H9 (cell line): ENCODE results near the gene ANGEL2. TPM values are rescaled to one million over a fixed set of nuclear protein-coding genes. Genes with fewer than 3 reads are reported as not detected.

Experiments used
- DNase-seq: peaks from one replicate; pipeline ENCODE4 v3.0.0-alpha.2; 2017
- H2AFZ ChIP-seq: one replicate; pipeline ENCODE4 v1.6.1; 2013; ENCODE audit warnings: mild to moderate bottlenecking, low read length, control low read depth, moderate library complexity
- H2AK5ac ChIP-seq: 2 replicates; pipeline ENCODE4 v1.6.1; 2013; ENCODE audit warnings: low read length, control low read depth, mixed read lengths; ENCODE audit not compliant: insufficient read length
- H2BK120ac ChIP-seq: one replicate; pipeline ENCODE4 v1.6.1; 2013; ENCODE audit warnings: low read depth, mild to moderate bottlenecking, low read length, control low read depth, inconsistent platforms; ENCODE audit not compliant: poor library complexity, severe bottlenecking
- H2BK12ac ChIP-seq: 2 replicates; pipeline ENCODE4 v1.6.1; 2013; ENCODE audit warnings: low read length, control low read depth, mixed read lengths, low read depth; ENCODE audit not compliant: insufficient read length
- H2BK15ac ChIP-seq: 2 replicates; pipeline ENCODE4 v1.6.1; 2013; ENCODE audit warnings: low read depth, low read length, control low read depth
- H2BK20ac ChIP-seq: one replicate; pipeline ENCODE4 v1.6.1; 2013; ENCODE audit warnings: low read depth, mild to moderate bottlenecking, low read length, control low read depth, inconsistent platforms; ENCODE audit not compliant: poor library complexity, severe bottlenecking
- H2BK5ac ChIP-seq: 2 replicates; pipeline ENCODE4 v1.6.1; 2013; ENCODE audit warnings: low read length, control low read depth, mixed read lengths; ENCODE audit not compliant: insufficient read length
- H3K14ac ChIP-seq: 2 replicates; pipeline ENCODE4 v1.6.1; 2013; ENCODE audit warnings: low read length, control low read depth; ENCODE audit not compliant: insufficient read depth
- H3K18ac ChIP-seq: 2 replicates; pipeline ENCODE4 v1.6.1; 2013; ENCODE audit warnings: low read depth, mild to moderate bottlenecking, mixed read lengths, low read length, control low read depth; ENCODE audit not compliant: insufficient read length
- H3K23ac ChIP-seq: 2 replicates; pipeline ENCODE4 v1.6.1; 2013; ENCODE audit warnings: low read length, control low read depth, mixed read lengths, low read depth; ENCODE audit not compliant: insufficient read length
- H3K23me2 ChIP-seq: 2 replicates; pipeline ENCODE4 v1.6.1; 2013; ENCODE audit warnings: low read depth, mild to moderate bottlenecking, mixed read lengths, low read length, control low read depth; ENCODE audit not compliant: insufficient read length, poor library complexity, severe bottlenecking
- H3K27ac ChIP-seq: 2 replicates; pipeline ENCODE4 v1.5.1; 2013; ENCODE audit warnings: low read length, control low read depth, mixed read lengths, low read depth; ENCODE audit not compliant: insufficient read length
- H3K27me3 ChIP-seq: 2 replicates; pipeline ENCODE4 v1.6.1; 2013; ENCODE audit warnings: low read length, control low read depth, inconsistent platforms; ENCODE audit not compliant: insufficient read depth
- H3K4ac ChIP-seq: 2 replicates; pipeline ENCODE4 v1.6.1; 2013; ENCODE audit warnings: low read depth, mild to moderate bottlenecking, control low read depth, inconsistent platforms, low read length, moderate library complexity
- H3K4me1 ChIP-seq: 2 replicates; pipeline ENCODE4 v1.6.1; 2013; ENCODE audit warnings: low read length, control low read depth, inconsistent platforms; ENCODE audit not compliant: insufficient read depth
- H3K4me2 ChIP-seq: 2 replicates; pipeline ENCODE4 v1.6.1; 2013; ENCODE audit warnings: low read length, control low read depth, mixed read lengths; ENCODE audit not compliant: insufficient read length, insufficient read depth
- H3K56ac ChIP-seq: 2 replicates; pipeline ENCODE4 v1.6.1; 2013; ENCODE audit warnings: low read depth, mild to moderate bottlenecking, mixed read lengths, low read length, control low read depth; ENCODE audit not compliant: insufficient read length
- H3K79me1 ChIP-seq: 2 replicates; pipeline ENCODE4 v1.6.1; 2013; ENCODE audit warnings: low read depth, mild to moderate bottlenecking, moderate library complexity, low read length, control low read depth, inconsistent platforms; ENCODE audit not compliant: insufficient read depth, poor library complexity, severe bottlenecking
- H3K79me2 ChIP-seq: 2 replicates; pipeline ENCODE4 v1.6.1; 2013; ENCODE audit warnings: low read length, control low read depth, inconsistent platforms; ENCODE audit not compliant: insufficient read depth
- H3K9ac ChIP-seq: 2 replicates; pipeline ENCODE4 v1.6.1; 2013; ENCODE audit warnings: low read length, control low read depth, mixed read lengths; ENCODE audit not compliant: insufficient read length; ENCODE audit errors: extremely low read depth
- H3K9me3 ChIP-seq: one replicate; pipeline ENCODE4 v1.6.1; 2013; ENCODE audit warnings: low read depth, low read length, inconsistent platforms; ENCODE audit not compliant: control insufficient read depth
- H3T11ph ChIP-seq: one replicate; pipeline ENCODE4 v1.6.1; 2013; ENCODE audit warnings: mild to moderate bottlenecking, low read length, control low read depth, inconsistent platforms
- H4K20me1 ChIP-seq: one replicate; pipeline ENCODE4 v1.6.1; 2013; ENCODE audit not compliant: control insufficient read depth, insufficient read length, insufficient read depth
- H4K5ac ChIP-seq: 2 replicates; pipeline ENCODE4 v1.6.1; 2013; ENCODE audit warnings: low read depth, mild to moderate bottlenecking, mixed read lengths, low read length, control low read depth; ENCODE audit not compliant: insufficient read length
- H4K8ac ChIP-seq: replicated peaks from 2 replicates; pipeline ENCODE4 v1.6.1; 2013; ENCODE audit warnings: low read length, control low read depth, mixed read lengths, low read depth; ENCODE audit not compliant: insufficient read length
- H4K91ac ChIP-seq: 2 replicates; pipeline ENCODE4 v1.6.1; 2013; ENCODE audit warnings: low read depth, mild to moderate bottlenecking, moderate library complexity, mixed read lengths, low read length, control low read depth; ENCODE audit not compliant: insufficient read length
- H3K27ac Mint-ChIP-seq, 3 experiments: 2 replicates in 2 of 3; 3 replicates in 1 of 3; pipeline ENCODE4 v1.8.0; 2020 to 2021; ENCODE audit warnings: mixed read lengths in 3 of 3, mild to moderate bottlenecking in 1 of 3, moderate library complexity in 1 of 3
- H3K27me3 Mint-ChIP-seq: 2 replicates; pipeline ENCODE4 v1.8.0; 2021; ENCODE audit warnings: low read depth, mild to moderate bottlenecking, moderate library complexity, mixed read lengths
- H3K36me3 Mint-ChIP-seq, 3 experiments: 2 replicates in 2 of 3; 3 replicates in 1 of 3; pipeline ENCODE4 v1.8.0; 2020 to 2021; ENCODE audit warnings: low read depth in 3 of 3, mixed read lengths in 3 of 3; ENCODE audit not compliant: insufficient read depth in 1 of 3
- H3K4me1 Mint-ChIP-seq, 2 experiments: 2 replicates each; pipeline ENCODE4 v1.8.0; 2020; ENCODE audit warnings: mixed read lengths in 2 of 2
- H3K4me3 Mint-ChIP-seq, 2 experiments: 2 replicates in 1 of 2; 3 replicates in 1 of 2; pipeline ENCODE4 v1.8.0; 2020 to 2021; ENCODE audit warnings: mild to moderate bottlenecking in 2 of 2, mixed read lengths in 2 of 2, moderate library complexity in 1 of 2
- H3K9me3 Mint-ChIP-seq, 2 experiments: 2 replicates in 1 of 2; 3 replicates in 1 of 2; pipeline ENCODE4 v1.8.0; 2020; ENCODE audit warnings: mild to moderate bottlenecking in 2 of 2, mixed read lengths in 2 of 2, moderate library complexity in 1 of 2
- WGBS: extraction: QIAGEN DNeasy Blood & Tissue Kit; methylation state at CpG from one replicate; pipeline ENCODE4 v1.1.7; 2013; ENCODE audit warnings: missing lambda C conversion rate, low lambda C conversion rate, mixed read lengths; ENCODE audit not compliant: insufficient read length; ENCODE audit errors: extremely low coverage; 5-methylcytosine and 5-hydroxymethylcytosine counted together
- total RNA-seq: library from RNA; stranded (reverse); gene quantifications from 2 replicates; pipeline ENCODE4 v1.2.1, GENCODE V29; 2021
- TF ChIP-seq, protein P1 (sequence below): fragments of 200-600 bp; sonication (generic); conservative IDR thresholded peaks from 3 replicates; pipeline ENCODE4 v1.8.0; 2021; ENCODE audit warnings: antibody characterized with exemption, mild to moderate bottlenecking

Gene ANGEL2
- total RNA-seq, 1 experiment from 2014 or later: 47.8 TPM

DNA sequence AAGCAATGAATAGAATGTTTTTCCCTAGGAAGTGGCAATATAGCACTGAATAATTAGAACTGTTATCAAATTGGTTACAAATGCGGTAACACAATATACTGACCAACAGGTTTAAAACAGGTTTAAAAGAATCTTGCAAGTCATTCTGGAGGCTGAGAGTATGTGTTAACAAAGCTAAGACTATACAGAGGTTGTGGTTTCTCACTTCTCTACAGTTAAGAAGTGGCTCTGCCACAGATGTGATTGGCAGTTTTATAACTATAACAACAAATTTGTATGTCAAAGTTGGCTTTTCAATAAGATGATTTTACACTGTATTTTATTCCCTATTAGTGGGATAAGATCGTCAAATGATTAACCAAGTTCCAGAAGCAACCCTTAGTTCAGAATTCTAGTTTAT is 7.1 kb downstream of the ANGEL2 start:
- H3T11ph ChIP-seq: no peak overlapping the region
- H4K20me1 ChIP-seq: no peaks in the 10 kb centered on the region
- Mint-ChIP-seq H3K27me3 (no peaks in the 10 kb centered on the region), H3K4me3 (no peak overlapping the region), H3K27ac (no peak overlapping the region), H3K9me3 (no peaks in the 10 kb centered on the region), H3K36me3 (peaks cover 18 to 71% (median 69%) of the 10 kb centered on the region in 3 experiments; a peak in 6 of 7 replicates), H3K4me1 (peaks cover 5 to 8% of the 10 kb centered on the region in 2 experiments)
- H2BK20ac ChIP-seq: no peak overlapping the region
- H3K27me3 ChIP-seq: no peaks in the 10 kb centered on the region
- no peak overlapping the region for H3K14ac ChIP-seq
- no peaks in the 10 kb centered on the region for H3K79me2 ChIP-seq
- no peak overlapping the region for H3K4me2 ChIP-seq
- no peak overlapping the region for H2BK12ac ChIP-seq
- H2BK120ac ChIP-seq: no peak overlapping the region
- no peak overlapping the region for H3K9ac ChIP-seq
- H2BK15ac ChIP-seq: no peak overlapping the region
- no peak overlapping the region for H3K18ac ChIP-seq
- no peaks in the 10 kb centered on the region for H3K4me1 ChIP-seq
- no peak overlapping the region for H4K5ac ChIP-seq
- no peak overlapping the region for H3K23ac ChIP-seq
- DNase-seq: no peak
- H4K91ac ChIP-seq: no peak overlapping the region
- H3K56ac ChIP-seq: no peak overlapping the region
- H2AK5ac ChIP-seq: no peak overlapping the region
- no peak overlapping the region for H3K4ac ChIP-seq
- no CpG with 5 or more reads among the region's 2 CpGs for WGBS
- H2AFZ ChIP-seq: no peak overlapping the region
- TF ChIP-seq, protein P1, sequence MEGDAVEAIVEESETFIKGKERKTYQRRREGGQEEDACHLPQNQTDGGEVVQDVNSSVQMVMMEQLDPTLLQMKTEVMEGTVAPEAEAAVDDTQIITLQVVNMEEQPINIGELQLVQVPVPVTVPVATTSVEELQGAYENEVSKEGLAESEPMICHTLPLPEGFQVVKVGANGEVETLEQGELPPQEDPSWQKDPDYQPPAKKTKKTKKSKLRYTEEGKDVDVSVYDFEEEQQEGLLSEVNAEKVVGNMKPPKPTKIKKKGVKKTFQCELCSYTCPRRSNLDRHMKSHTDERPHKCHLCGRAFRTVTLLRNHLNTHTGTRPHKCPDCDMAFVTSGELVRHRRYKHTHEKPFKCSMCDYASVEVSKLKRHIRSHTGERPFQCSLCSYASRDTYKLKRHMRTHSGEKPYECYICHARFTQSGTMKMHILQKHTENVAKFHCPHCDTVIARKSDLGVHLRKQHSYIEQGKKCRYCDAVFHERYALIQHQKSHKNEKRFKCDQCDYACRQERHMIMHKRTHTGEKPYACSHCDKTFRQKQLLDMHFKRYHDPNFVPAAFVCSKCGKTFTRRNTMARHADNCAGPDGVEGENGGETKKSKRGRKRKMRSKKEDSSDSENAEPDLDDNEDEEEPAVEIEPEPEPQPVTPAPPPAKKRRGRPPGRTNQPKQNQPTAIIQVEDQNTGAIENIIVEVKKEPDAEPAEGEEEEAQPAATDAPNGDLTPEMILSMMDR: no peak
- H3K79me1 ChIP-seq: no peaks in the 10 kb centered on the region
- no peak overlapping the region for H2BK5ac ChIP-seq
- no peaks in the 10 kb centered on the region for H3K9me3 ChIP-seq
- H3K27ac ChIP-seq: no peak overlapping the region
- no peaks in the 10 kb centered on the region for H3K23me2 ChIP-seq
- H4K8ac ChIP-seq: no peak overlapping the region
